IMR-90 (cell line): ENCODE results near the gene RIPOR3. TPM values are rescaled to one million over a fixed set of nuclear protein-coding genes. Genes with fewer than 3 reads are reported as not detected.

Source experiments
- ATAC-seq: fragments of 200-7000 bp; cut with Tn5 transposase; 2 replicates; pipeline ENCODE4 v1.9.1; 2020; ENCODE audit warnings: low read depth, mild to moderate bottlenecking, moderate library complexity
- BruUV-seq: library from RNA; stranded (reverse); fragments of 400-500 nt; replicated peaks from 2 replicates; lab custom pipeline; 2021; lab: Mats Ljungman, UMichigan
- CTCF ChIA-PET: fragments of 300-600 bp; formaldehyde crosslinking; extraction: SDS; loops from one replicate; lab custom pipeline; 2021; ENCODE audit warnings: antibody characterized with exemption; lab: Yijun Ruan, JAX
- POLR2A ChIA-PET: fragments of 300-600 bp; sonication (Branson Sonifier 250); formaldehyde crosslinking; loops from one replicate; lab custom pipeline; 2022; ENCODE audit warnings: antibody characterized with exemption; ENCODE audit not compliant: unreplicated experiment; lab: Charles Lee
- DNase-seq: peaks from one replicate; pipeline ENCODE4 v3.0.0; 2013
- H2AFZ ChIP-seq: replicated peaks from 2 replicates; pipeline ENCODE3; 2013; ENCODE audit warnings: low read length, mild to moderate bottlenecking; ENCODE audit not compliant: poor library complexity
- H2AK5ac ChIP-seq: 2 replicates; pipeline ENCODE4 v1.6.1; 2013; ENCODE audit warnings: low read depth, low read length, inconsistent platforms
- H2AK9ac ChIP-seq: replicated peaks from 2 replicates; pipeline ENCODE3; 2013; ENCODE audit warnings: mild to moderate bottlenecking, low read depth, low read length, moderate library complexity; ENCODE audit not compliant: poor library complexity
- H2BK120ac ChIP-seq: 2 replicates; pipeline ENCODE4 v1.6.1; 2013; ENCODE audit warnings: low read depth, low read length, inconsistent platforms
- H2BK15ac ChIP-seq: 3 replicates; pipeline ENCODE4 v1.6.1; 2013; ENCODE audit warnings: low read depth, low read length, inconsistent platforms
- H2BK20ac ChIP-seq: 2 replicates; pipeline ENCODE4 v1.6.1; 2013; ENCODE audit warnings: low read depth, mild to moderate bottlenecking, inconsistent platforms, low read length, moderate library complexity
- H2BK5ac ChIP-seq: 2 replicates; pipeline ENCODE4 v1.6.1; 2013; ENCODE audit warnings: mild to moderate bottlenecking, low read depth, low read length, inconsistent platforms; ENCODE audit not compliant: poor library complexity, severe bottlenecking
- H3K14ac ChIP-seq: replicated peaks from 2 replicates; pipeline ENCODE4 v1.6.1; 2013; ENCODE audit warnings: low read depth, low read length, inconsistent platforms
- H3K18ac ChIP-seq: 2 replicates; pipeline ENCODE4 v1.6.1; 2013; ENCODE audit warnings: low read depth, low read length, control low read depth
- H3K23ac ChIP-seq: 2 replicates; pipeline ENCODE4 v1.6.1; 2013; ENCODE audit warnings: low read depth, low read length, inconsistent platforms
- H3K27ac ChIP-seq: 2 replicates; pipeline ENCODE4 v1.5.1; 2013; ENCODE audit warnings: mild to moderate bottlenecking, control low read depth, low read length; ENCODE audit not compliant: insufficient read depth
- H3K27me3 ChIP-seq: 2 replicates; pipeline ENCODE4 v1.6.1; 2013; ENCODE audit warnings: low read length; ENCODE audit not compliant: control insufficient read depth, insufficient read depth
- H3K36me3 ChIP-seq: 2 replicates; pipeline ENCODE4 v1.6.1; 2013; ENCODE audit warnings: low read length, mixed read lengths; ENCODE audit not compliant: control insufficient read depth, insufficient read depth
- H3K4ac ChIP-seq: 2 replicates; pipeline ENCODE4 v1.6.1; 2013; ENCODE audit warnings: low read depth, low read length, inconsistent platforms
- H3K4me1 ChIP-seq: 2 replicates; pipeline ENCODE4 v1.6.1; 2013; ENCODE audit warnings: low read length, mixed read lengths; ENCODE audit not compliant: control insufficient read depth, insufficient read depth
- H3K4me2 ChIP-seq: 2 replicates; pipeline ENCODE4 v1.6.1; 2013; ENCODE audit warnings: low read depth, mild to moderate bottlenecking, control low read depth, low read length, moderate library complexity
- H3K4me3 ChIP-seq: 2 replicates; pipeline ENCODE4 v1.5.1; 2013; ENCODE audit warnings: low read depth, mild to moderate bottlenecking, control low read depth, low read length, moderate library complexity; ENCODE audit not compliant: insufficient read depth
- H3K56ac ChIP-seq: 2 replicates; pipeline ENCODE4 v1.6.1; 2013; ENCODE audit warnings: low read length, inconsistent platforms; ENCODE audit not compliant: insufficient read depth; ENCODE audit errors: extremely low read depth
- H3K79me1 ChIP-seq, 2 experiments: 2 replicates each; pipeline ENCODE4 v1.6.1; 2013; ENCODE audit warnings: low read length in 2 of 2, inconsistent platforms in 1 of 2, low read depth in 1 of 2
- H3K9ac ChIP-seq: 2 replicates; pipeline ENCODE4 v1.6.1; 2013; ENCODE audit warnings: low read depth, low read length, control low read depth
- H3K9me1 ChIP-seq: 2 replicates; pipeline ENCODE4 v1.6.1; 2013; ENCODE audit warnings: low read length, inconsistent platforms; ENCODE audit not compliant: insufficient read depth
- H3K9me3 ChIP-seq: 2 replicates; pipeline ENCODE4 v1.6.1; 2013; ENCODE audit warnings: low read length; ENCODE audit not compliant: control insufficient read depth, insufficient read depth
- H4K20me1 ChIP-seq: 2 replicates; pipeline ENCODE4 v1.6.1; 2013; ENCODE audit warnings: low read length, inconsistent platforms; ENCODE audit not compliant: insufficient read depth
- H4K5ac ChIP-seq: 2 replicates; pipeline ENCODE4 v1.6.1; 2013; ENCODE audit warnings: mild to moderate bottlenecking, low read depth, low read length, control low read depth
- H4K8ac ChIP-seq, 2 experiments: 2 replicates each; pipeline ENCODE4 v1.6.1; 2013; ENCODE audit warnings: low read depth in 2 of 2, low read length in 2 of 2, control low read depth in 1 of 2, inconsistent platforms in 1 of 2
- H4K91ac ChIP-seq: 2 replicates; pipeline ENCODE4 v1.6.1; 2013; ENCODE audit warnings: low read depth, low read length, inconsistent platforms; ENCODE audit not compliant: insufficient read depth
- CHD1 ChIP-seq: IDR thresholded peaks from 2 replicates; pipeline ENCODE4 v1.6.1; 2012; ENCODE audit warnings: low read depth, low read length, improper control_type of control experiment
- ELK1 ChIP-seq: fragments of 150-350 bp; IDR thresholded peaks from 2 replicates; pipeline ENCODE4 v1.6.1; 2016; ENCODE audit warnings: low read depth, mild to moderate bottlenecking, low read length, moderate library complexity, borderline replicate concordance
- NFE2L2 ChIP-seq: fragments of 150-350 bp; IDR thresholded peaks from 2 replicates; pipeline ENCODE4 v1.6.1; 2016; ENCODE audit warnings: low read depth, mild to moderate bottlenecking, low read length
- RCOR1 ChIP-seq: IDR thresholded peaks from 2 replicates; pipeline ENCODE4 v1.6.1; 2012; ENCODE audit warnings: mild to moderate bottlenecking, low read length, improper control_type of control experiment; ENCODE audit not compliant: insufficient replicate concordance
- RFX5 ChIP-seq: IDR thresholded peaks from 2 replicates; pipeline ENCODE4 v1.8.0; 2012; ENCODE audit warnings: low read depth, mild to moderate bottlenecking, low read length, moderate library complexity
- WGBS, 2 experiments: methylation state at CpG; one replicate each; pipeline versions ENCODE4 v1.1.5 to v1.1.7; 2013; ENCODE audit warnings: missing lambda C conversion rate in 2 of 2; ENCODE audit not compliant: insufficient read length in 1 of 2; ENCODE audit errors: extremely low coverage in 2 of 2; 5-methylcytosine and 5-hydroxymethylcytosine counted together
- dilution Hi-C: fragments of 300-500 bp; cut with HindIII; formaldehyde crosslinking; loops from one replicate; pipeline ENCODE4 v1.14.3; 2018; ENCODE audit warnings: low sequenced_read_pairs; ENCODE audit not compliant: unreplicated experiment
- in situ Hi-C: fragments of 300-500 bp; cut with MboI; formaldehyde crosslinking; loops from 3 replicates; pipeline ENCODE4 v1.14.3; 2019; ENCODE audit warnings: low sequenced_read_pairs, inconsistent platforms, mixed read lengths
- intact Hi-C: fragments of 100-400 bp; cut with micrococcal nuclease; formaldehyde crosslinking; loops from 2 replicates; pipeline ENCODE4 v1.10.0; 2022
- polyA plus RNA-seq, 3 experiments: library from polyadenylated mRNA; depleted of rRNA; stranded (reverse); fragments of >200 nt; gene quantifications; 2 replicates each; pipeline ENCODE4 v1.2.3, GENCODE V29; 2012; ENCODE audit warnings: low replicate concordance in 1 of 3
- total RNA-seq: library from RNA; depleted of rRNA; stranded (reverse); fragments of >200 nt; gene quantifications from 2 replicates; pipeline ENCODE4 v1.2.3, GENCODE V29; 2012

The RIPOR3 gene
- total and polyA plus RNA-seq, 2 of the 4 experiments (the other 2 are of a cell fraction): 0.54 to 1.7 TPM

- no peak overlapping the region for H2BK20ac ChIP-seq
- no peak overlapping the region for H3K27ac ChIP-seq
- no peaks in the 10 kb centered on the region for H3K9me1 ChIP-seq
- H3K18ac ChIP-seq: no peak overlapping the region
- H2BK15ac ChIP-seq: no peak overlapping the region
- no peak overlapping the region for H3K23ac ChIP-seq
- H3K14ac ChIP-seq: no peak overlapping the region
- CTCF ChIA-PET: interaction anchor here (0.6 kb wide), 1 partner anchor 26 kb away, joined by 3 read pairs; no protein-coding TSS in a partner anchor
- POLR2A ChIA-PET: no interaction called here
- no peak overlapping the region for H4K5ac ChIP-seq
- H3K4me3 ChIP-seq: no peak overlapping the region
- dilution Hi-C loops: no loop called here
- in situ Hi-C loops: no loop called here
- no TSS peak for BruUV-seq
- no peak overlapping the region for H4K91ac ChIP-seq
- ATAC-seq: no peak
- H3K9me3 ChIP-seq: no peaks in the 10 kb centered on the region
- no peak overlapping the region for H3K56ac ChIP-seq
- intact Hi-C loops: no loop called here
- H4K8ac ChIP-seq: no peak overlapping the region
- DNase-seq: no peak
- peaks cover 69% of the 10 kb centered on the region for H3K36me3 ChIP-seq
- no peak overlapping the region for H2BK5ac ChIP-seq
- no peak overlapping the region for H3K9ac ChIP-seq
- H3K4me1 ChIP-seq: peaks cover 3% of the 10 kb centered on the region; the same call in 1 of the 2 replicates
- peaks cover 4 to 27% of the 10 kb centered on the region in 2 experiments; a peak in 3 of 4 replicates for H3K79me1 ChIP-seq
- WGBS, 2 experiments: 94% methylated on average over 7 of the region's 13 CpGs; no CpG with 5 or more reads in 1 of the 2 experiments
- no peak overlapping the region for H2AK5ac ChIP-seq
- no peak overlapping the region for H3K4me2 ChIP-seq
- H3K4ac ChIP-seq: no peak overlapping the region
- TF ChIP-seq NFE2L2 (no peak), RFX5 (no peak), RCOR1 (no peak), ELK1 (no peak), CHD1 (no peak)
- H4K20me1 ChIP-seq: peaks cover 12% of the 10 kb centered on the region; the same call in 1 of the 2 replicates
- no peak overlapping the region for H2AK9ac ChIP-seq
- no peak overlapping the region for H2BK120ac ChIP-seq
- no peaks in the 10 kb centered on the region for H3K27me3 ChIP-seq
- no peak overlapping the region for H2AFZ ChIP-seq
Measured at GRCh38 chr20:50586531-50587232, 104.7 kb downstream of the RIPOR3 start.
